ENCODE data around the gene GCLM.
A peak's percentile ranks its signal among the peaks of the same experiment; 100 is the strongest.
"Not testable (repeated sequence)": the region's sequence is repeated elsewhere in the genome, so short reads cannot be mapped to it uniquely, and the experiment has no call there.

The GCLM gene

GRCh38 chr1:93882269-93882668, 27.0 kb downstream of the GCLM start:
- no peak for DNase-seq

- no peak for DNase-seq
These were observed 28.5 kb downstream of the GCLM start for GRCh38 chr1:93880731-93881130.

DNA sequence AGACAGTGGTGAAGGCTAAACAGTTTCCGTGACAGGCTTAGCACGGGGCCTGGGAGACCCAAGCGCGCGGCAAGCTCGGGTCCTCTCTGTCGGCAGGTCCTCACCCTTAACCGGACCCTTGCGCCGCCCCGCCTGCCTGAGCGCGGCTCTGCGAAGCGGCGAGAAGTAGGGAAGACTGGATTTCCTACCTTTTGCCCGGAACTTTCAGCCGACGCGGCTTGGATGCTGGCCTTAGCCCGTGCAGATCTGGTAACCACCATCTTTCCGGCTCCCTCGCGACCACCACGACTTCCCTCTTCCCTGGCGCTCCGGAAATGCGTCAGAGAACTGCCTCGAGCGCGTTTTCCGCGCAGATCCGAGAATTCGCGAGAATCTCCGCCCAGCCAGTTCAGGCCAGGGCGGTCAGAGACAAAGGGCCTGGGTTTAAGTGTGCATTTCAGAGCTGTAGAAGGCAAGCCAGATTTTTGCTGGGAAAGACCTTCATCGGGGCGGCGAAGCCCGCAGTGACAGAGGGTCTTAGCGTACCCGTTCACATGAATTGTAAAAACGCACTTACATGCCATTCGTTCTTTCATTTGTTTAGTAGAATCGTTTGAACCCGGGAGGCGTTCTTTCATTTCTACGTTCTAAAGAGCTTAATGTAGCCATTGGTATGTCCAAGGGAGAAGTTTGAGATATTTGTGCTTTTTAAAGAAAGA, 30.2 kb downstream of the GCLM start, which contains the start of gene DNTTIP2:
TSS of gene DNTTIP2 (minus strand) at position 318 of the 698 bp plus-strand sequence. CDS start at position 260, 58 bp downstream.
- peak; percentile 98 for DNase-seq

DNA sequence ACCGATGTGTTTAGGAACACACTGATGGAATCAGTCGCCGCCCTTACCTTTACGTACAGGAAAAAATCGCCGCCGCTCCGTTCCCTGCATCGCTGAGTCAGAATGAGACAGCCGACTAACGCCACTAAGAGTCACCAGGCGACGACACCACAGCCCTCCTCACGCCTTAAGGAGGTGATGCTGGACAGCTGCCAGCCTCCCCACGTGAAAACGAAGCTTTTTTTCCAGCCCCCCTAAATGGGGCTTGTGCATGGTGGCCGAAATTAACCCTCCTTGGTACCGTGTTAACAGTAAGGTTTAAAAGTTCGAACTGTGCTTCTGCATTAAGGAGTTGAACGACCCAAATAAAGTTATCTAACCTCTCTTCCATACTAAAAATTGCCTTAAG, 30.7 kb downstream of the GCLM start:
- DNase-seq, result peak; percentile 24

GRCh38 chr1:93877529-93877928, 31.7 kb downstream of the GCLM start:
- no peak for DNase-seq

GRCh38 chr1:93876244-93876643, 33.0 kb downstream of the GCLM start:
- no peak for DNase-seq

DNA sequence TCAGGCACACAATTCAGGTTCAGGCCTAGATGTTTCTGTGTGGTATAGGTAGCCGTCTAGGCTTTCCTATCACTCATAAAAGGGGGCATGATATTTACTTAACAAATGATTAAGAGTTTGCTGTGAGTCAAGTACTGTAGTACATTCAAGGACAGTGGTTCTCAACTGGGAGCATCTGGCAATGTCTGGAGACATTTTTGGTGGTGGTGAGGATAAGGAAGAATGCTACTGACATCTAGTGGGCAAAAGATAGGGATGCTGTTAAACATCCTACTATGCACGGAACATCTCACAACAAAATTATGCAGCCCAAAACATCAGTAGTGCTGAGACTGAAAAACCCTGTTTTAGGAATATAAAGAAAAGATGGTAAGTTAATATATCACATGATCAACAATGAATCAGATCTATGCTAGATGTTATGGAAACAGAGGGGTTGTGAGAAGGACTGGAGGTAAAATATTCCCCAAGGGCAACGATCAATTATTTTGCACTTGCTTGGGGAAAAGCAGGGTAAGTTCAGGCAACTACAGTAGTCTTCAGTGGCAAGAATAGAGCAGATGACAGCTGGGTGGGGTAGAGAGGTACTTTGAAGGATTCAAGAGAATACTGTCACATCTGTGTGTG, 35.1 kb downstream of the GCLM start:
- DNase-seq, result no peak

DNA sequence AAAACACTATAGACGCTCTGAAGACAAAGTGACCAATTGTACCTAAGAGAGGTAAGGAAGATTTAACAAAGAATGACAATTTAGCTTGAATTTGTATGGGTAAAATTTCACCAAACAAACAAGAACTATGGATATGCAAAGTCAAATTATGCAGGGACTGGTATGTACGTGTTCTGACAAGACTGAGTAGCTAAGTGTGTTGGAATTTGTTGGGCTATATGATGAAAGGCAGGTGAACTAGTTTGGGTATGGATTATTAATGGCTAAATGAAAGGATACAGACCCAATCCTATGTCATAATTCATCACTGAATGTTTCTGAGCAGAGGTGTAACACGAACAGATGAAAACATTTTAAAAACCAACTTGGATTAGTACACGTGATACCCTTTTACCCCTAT, 37.9 kb downstream of the GCLM start:
- DNase-seq, result no peak

DNA sequence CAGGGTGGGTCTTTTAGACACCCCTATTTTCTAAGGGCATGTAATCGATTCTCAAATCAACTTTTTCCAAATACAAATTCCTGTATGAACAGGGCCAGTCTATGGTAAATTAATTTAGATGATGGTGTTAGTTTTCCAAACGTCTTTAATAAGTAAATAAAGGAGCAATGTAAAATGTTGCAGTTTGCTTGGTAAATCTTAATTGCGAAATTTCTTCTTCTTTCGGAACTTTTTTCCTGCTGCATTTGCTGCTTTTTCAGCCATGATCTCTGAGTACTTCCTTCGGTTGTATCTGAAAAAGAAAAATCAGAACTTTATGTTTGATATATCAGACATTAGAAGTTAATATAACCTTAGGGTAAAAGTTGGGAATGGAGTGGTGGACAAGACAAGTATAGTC, 39.6 kb downstream of the GCLM start:
- no peak for DNase-seq

DNA sequence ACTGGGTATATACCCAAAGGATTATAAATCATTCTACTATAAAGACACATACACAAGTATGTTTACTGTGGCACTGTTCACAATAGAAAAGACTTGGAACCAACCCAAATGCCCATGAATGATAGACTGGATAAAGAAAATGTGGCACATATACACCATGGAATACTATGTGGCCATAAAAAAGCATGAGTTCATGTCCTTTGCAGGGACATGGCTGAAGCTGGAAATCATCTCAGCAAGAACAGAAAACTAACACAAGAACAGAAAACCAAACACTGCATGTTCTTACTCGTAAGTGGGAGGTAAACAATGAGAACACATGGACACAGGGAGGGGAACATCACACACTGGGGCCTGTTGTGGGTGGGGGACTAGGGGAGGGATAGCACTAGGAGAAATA, 40.7 kb downstream of the GCLM start:
- DNase-seq, result not testable (repeated sequence)

DNA sequence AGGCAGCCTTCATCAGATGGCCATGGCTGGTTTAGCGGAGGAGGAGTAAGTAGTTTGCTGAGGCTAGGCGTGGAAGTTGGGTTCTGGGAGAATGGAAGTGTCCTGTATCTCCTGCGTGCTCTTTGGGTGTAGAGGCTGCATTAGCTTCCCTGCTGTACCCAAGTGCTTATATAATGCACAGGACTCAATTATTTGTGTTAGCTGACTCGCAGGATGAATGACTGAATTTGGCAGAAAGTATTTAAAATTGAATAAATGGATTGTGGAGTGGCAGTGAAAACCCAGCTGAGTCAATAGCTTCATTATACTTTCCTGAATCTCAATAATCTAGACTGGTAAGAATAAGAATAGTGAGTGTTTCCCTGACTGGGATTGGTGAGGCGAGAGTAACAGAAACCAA, 44.0 kb downstream of the GCLM start:
- no peak for DNase-seq

GRCh38 chr1:93864175-93864574, 45.1 kb downstream of the GCLM start:
- DNase-seq, result no peak

DNA sequence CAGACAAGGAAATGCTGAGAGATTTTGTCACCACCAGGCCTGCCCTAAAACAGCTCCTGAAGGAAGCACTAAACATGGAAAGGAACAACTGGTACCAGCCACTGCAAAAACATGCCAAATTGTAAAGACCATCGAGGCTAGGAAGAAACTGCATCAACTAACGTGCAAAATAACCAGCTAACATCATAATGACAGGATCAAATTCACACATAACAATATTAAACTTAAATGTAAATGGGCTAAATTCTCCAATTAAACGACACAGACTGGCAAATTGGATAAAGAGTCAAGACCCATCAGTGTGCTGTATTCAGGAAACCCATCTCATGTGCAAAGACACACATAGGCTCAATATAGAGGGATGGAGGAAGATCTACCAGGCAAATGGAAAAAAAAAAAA, 51.6 kb downstream of the GCLM start:
- not testable (repeated sequence) for DNase-seq

GRCh38 chr1:93855983-93856382, 53.2 kb downstream of the GCLM start:
- not testable (repeated sequence) for DNase-seq

DNA sequence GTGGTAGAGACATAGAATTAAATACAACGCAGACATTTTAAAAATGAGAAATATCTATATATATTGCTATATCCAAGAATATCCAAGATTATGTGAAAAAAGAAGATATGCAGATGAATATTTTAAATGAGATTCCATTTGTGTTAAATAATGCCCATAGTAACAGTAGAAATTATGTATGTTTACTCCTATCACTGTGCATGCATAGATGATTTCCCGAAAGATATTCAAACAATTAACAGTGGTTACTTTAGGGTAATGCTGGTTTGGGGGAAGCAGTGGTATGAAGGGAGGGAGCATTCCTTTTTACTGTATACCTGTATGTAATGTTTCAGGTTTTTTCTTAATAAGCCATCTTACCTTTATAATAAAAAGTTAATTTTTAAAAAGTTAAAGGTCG, 55.3 kb downstream of the GCLM start:
- no peak for DNase-seq

GRCh38 chr1:93851878-93852277, 57.4 kb downstream of the GCLM start:
- no peak for DNase-seq

- no peak for DNase-seq
These were observed 57.9 kb downstream of the GCLM start for GRCh38 chr1:93851327-93851712.

- peak; percentile 43 for DNase-seq
These were observed 58.4 kb downstream of the GCLM start for GRCh38 chr1:93850687-93851326.

DNA sequence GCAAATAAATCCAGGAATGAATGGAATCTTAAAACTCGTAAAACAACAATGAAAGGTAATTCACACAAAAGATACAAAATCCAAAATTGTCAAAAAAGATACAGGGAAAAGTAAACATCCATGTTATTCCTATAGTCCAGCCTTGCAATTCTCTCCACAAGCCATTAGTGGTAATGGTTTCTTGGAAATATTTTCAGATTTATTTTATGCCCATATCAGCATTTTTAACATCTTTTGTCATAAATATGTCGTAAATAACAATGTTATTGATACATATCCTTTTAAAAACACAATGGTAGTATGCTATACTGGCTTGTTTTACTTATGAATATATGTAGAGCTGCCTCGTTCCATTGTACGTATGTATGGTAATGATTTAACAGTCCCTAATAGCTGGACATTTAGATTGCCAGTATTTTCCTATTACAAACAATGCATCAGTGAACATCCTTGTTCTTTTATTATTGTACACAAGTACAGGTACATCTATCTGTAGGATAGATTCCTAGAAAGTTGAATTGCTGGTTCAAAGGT, 60.8 kb downstream of the GCLM start:
- DNase-seq, result no peak

GRCh38 chr1:93847811-93848288, 61.4 kb downstream of the GCLM start:
- peak; percentile 82 for DNase-seq

GRCh38 chr1:93846992-93847810, 62.0 kb downstream of the GCLM start:
- DNase-seq, result peak; percentile 94

GRCh38 chr1:93846206-93846991, 62.8 kb downstream of the GCLM start:
- DNase-seq, result peak; percentile 93
